ENCODE results near the gene XAGE1A. TPM values are rescaled to one million over a fixed set of nuclear protein-coding genes. Genes with fewer than 3 reads are reported as not detected.

The XAGE1A gene
- total RNA-seq, 4 donors from 2014 or later: not detected

Small RNAs within 50 kb of the gene (small RNA-seq; reads per million reads assigned to genes)
- gene BX510359.8 (not detected), gene RBM22P7 (not detected)

Other genes with a start within 250 kb of the XAGE1A start
- gene XAGE2, start 126.8 kb upstream of the XAGE1A start, total RNA-seq: not detected
- gene XAGE1B, start 21.3 kb downstream of the XAGE1A start, total RNA-seq: not detected
- gene SSX7, start 159.1 kb downstream of the XAGE1A start, total RNA-seq: not detected
- not detected for gene SSX2, start 211.4 kb downstream of the XAGE1A start, total RNA-seq

Data from subcutaneous adipose tissue (tissue), 4 donors.